Measurements from ENCODE around the gene RNF13. TPM values are rescaled to one million over a fixed set of nuclear protein-coding genes. Genes with fewer than 3 reads are reported as not detected.
"Not testable (repeated sequence)": the region's sequence is repeated elsewhere in the genome, so short reads cannot be mapped to it uniquely, and the experiment has no call there.

The RNF13 gene
- total RNA-seq, 4 donors from 2014 or later = 48.3 to 63.6 (median 56.9) TPM

DNA sequence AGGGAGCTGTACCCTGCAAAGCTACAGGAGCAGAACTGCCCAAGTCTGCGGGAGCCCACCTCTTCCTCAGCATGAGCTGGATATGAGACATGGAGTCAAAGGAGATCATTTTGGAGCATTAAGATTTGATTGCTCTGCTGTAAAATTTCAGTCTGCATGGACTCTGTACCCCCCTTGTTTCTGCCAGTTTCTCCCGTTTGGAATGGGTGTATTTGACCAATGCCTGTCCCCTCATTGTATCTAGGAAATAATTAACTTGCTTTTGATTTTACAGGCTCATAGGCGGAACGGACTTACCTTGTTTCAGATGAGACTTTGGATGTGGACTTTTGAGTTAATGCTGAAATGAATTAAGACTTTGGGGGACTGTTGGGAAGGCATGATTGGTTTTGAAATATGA is 18.3 kb downstream of the RNF13 start:
- no peak for DNase-seq
- ATAC-seq = no peak
- H3K36me3 ChIP-seq = no peaks in the 10 kb centered on the region
- TF ChIP-seq CTCF (IDR thresholded peaks at IDR 0.05 in 4 of 5, conservative IDR thresholded peaks at IDR 0.05 in 1 of 5) (no peak), POLR2A (IDR thresholded peaks at IDR 0.05) (no peak)
- H3K27me3 ChIP-seq = no peaks in the 10 kb centered on the region
- peaks cover 17 to 18% of the 10 kb centered on the region in 2 donors for H3K4me1 ChIP-seq
- H3K27ac ChIP-seq = no peak overlapping the region
- in situ Hi-C loops (cut with MboI; ENCODE audit: low sequenced_read_pairs in 4 of 4) = no loop called here
- no peak overlapping the region for H3K4me3 ChIP-seq
- intact Hi-C loops (cut with DNase I; ENCODE audit: low total_unique reads) = no loop called here
- no peaks in the 10 kb centered on the region for H3K9me3 ChIP-seq

GRCh38 chr3:149832086-149832485 is 19.1 kb downstream of the RNF13 start:
- no peak overlapping the region for H3K4me3 ChIP-seq
- DNase-seq (no peak), ATAC-seq (no peak)
- H3K27me3 ChIP-seq = no peaks in the 10 kb centered on the region
- H3K4me1 ChIP-seq = peaks cover 11 to 17% of the 10 kb centered on the region in 2 donors
- in situ Hi-C loops (cut with MboI; ENCODE audit: low sequenced_read_pairs in 4 of 4) (no loop called here), intact Hi-C loops (cut with DNase I; ENCODE audit: low total_unique reads) (no loop called here)
- no peak overlapping the region for H3K27ac ChIP-seq
- no peaks in the 10 kb centered on the region for H3K36me3 ChIP-seq
- no peak for TF ChIP-seq POLR2A (IDR thresholded peaks at IDR 0.05)
- TF ChIP-seq CTCF (IDR thresholded peaks at IDR 0.05 in 4 of 5, conservative IDR thresholded peaks at IDR 0.05 in 1 of 5) = no peak
- no peaks in the 10 kb centered on the region for H3K9me3 ChIP-seq

- no peaks in the 10 kb centered on the region for H3K36me3 ChIP-seq
- in situ Hi-C loops (cut with MboI; ENCODE audit: low sequenced_read_pairs in 4 of 4) (no loop called here), intact Hi-C loops (cut with DNase I; ENCODE audit: low total_unique reads) (no loop called here)
- TF ChIP-seq CTCF (IDR thresholded peaks at IDR 0.05 in 4 of 5, conservative IDR thresholded peaks at IDR 0.05 in 1 of 5) = no peak
- no peak for TF ChIP-seq POLR2A (IDR thresholded peaks at IDR 0.05)
- no peaks in the 10 kb centered on the region for H3K27me3 ChIP-seq
- H3K27ac ChIP-seq = no peak overlapping the region
- DNase-seq = no peak
- no peak overlapping the region for H3K4me3 ChIP-seq
- H3K4me1 ChIP-seq = peaks cover 3 to 9% of the 10 kb centered on the region in 2 donors
- no peak for ATAC-seq
- no peaks in the 10 kb centered on the region for H3K9me3 ChIP-seq
These were observed 20.2 kb downstream of the RNF13 start for GRCh38 chr3:149833241-149833640.

DNA sequence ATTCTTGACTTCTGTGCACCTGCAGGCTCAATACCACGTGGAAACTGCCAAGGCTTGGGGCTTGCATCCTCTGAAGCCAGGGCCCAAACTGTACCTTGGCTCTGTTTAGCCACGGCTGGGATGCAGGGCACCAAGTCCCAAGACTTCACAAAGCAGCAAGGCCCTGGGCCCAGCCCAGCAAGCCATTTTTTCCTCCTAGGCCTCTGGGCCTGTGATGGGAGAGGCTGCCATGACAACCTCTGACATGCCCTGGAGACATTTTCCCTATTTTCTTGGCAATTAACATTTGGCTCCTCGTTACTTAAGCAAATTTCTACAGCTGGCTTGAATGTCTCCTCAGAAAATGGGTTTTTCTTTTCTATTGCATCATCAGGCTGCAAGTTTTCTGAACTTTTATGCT is 25.5 kb downstream of the RNF13 start:
- in situ Hi-C loops (cut with MboI; ENCODE audit: low sequenced_read_pairs in 4 of 4); H3K4me3 ChIP-seq; intact Hi-C loops (cut with DNase I; ENCODE audit: low total_unique reads); DNase-seq; H3K9me3 ChIP-seq; H3K36me3 ChIP-seq; H3K27ac ChIP-seq; ATAC-seq; H3K27me3 ChIP-seq: not testable (repeated sequence)
- peaks cover 29 to 31% of the 10 kb centered on the region in 2 donors for H3K4me1 ChIP-seq

- ATAC-seq; in situ Hi-C loops (cut with MboI; ENCODE audit: low sequenced_read_pairs in 4 of 4); H3K4me3 ChIP-seq; DNase-seq; intact Hi-C loops (cut with DNase I; ENCODE audit: low total_unique reads); H3K36me3 ChIP-seq; H3K27ac ChIP-seq; H3K27me3 ChIP-seq; H3K9me3 ChIP-seq: not testable (repeated sequence)
- H3K4me1 ChIP-seq = peaks cover 39 to 41% of the 10 kb centered on the region in 2 donors
These were observed 26.5 kb downstream of the RNF13 start for GRCh38 chr3:149839469-149839868.

- Histone ChIP-seq H3K27ac (no peak overlapping the region), H3K27me3 (no peaks in the 10 kb centered on the region), H3K4me1 (peaks cover 43 to 45% of the 10 kb centered on the region in 2 donors), H3K9me3 (no peaks in the 10 kb centered on the region), H3K36me3 (no peaks in the 10 kb centered on the region), H3K4me3 (no peak overlapping the region)
- ATAC-seq = no peak
- TF ChIP-seq POLR2A (IDR thresholded peaks at IDR 0.05) = no peak
- TF ChIP-seq CTCF (IDR thresholded peaks at IDR 0.05 in 4 of 5, conservative IDR thresholded peaks at IDR 0.05 in 1 of 5) = no peak
- in situ Hi-C loops (cut with MboI; ENCODE audit: low sequenced_read_pairs in 4 of 4) (no loop called here), intact Hi-C loops (cut with DNase I; ENCODE audit: low total_unique reads) (no loop called here)
- DNase-seq = no peak
These were observed 26.9 kb downstream of the RNF13 start for GRCh38 chr3:149839896-149840295.

Measured in gastrocnemius medialis (tissue), 4 donors.